Thyroid gland (tissue), 4 donors: ENCODE data around the gene TNFRSF12A. TPM values are rescaled to one million over a fixed set of nuclear protein-coding genes. Genes with fewer than 3 reads are reported as not detected.

ENCODE experiments used
- DNase-seq, 2 donors: peaks; one replicate each; pipeline ENCODE4 v3.0.0-alpha.2; 2019
- H3K27ac ChIP-seq, 3 donors: fragments of 200-600 bp; sonication (generic); 1 replicate in 2 of 3; 2 replicates in 1 of 3; pipeline ENCODE4 v1.5.1; 2016 to 2019; ENCODE audit warnings: mild to moderate bottlenecking in 1 of 3, moderate library complexity in 1 of 3
- H3K27me3 ChIP-seq: fragments of 200-600 bp; sonication (generic); one replicate; pipeline ENCODE4 v1.5.1; 2019
- H3K36me3 ChIP-seq, 2 donors: fragments of 200-600 bp; sonication (generic); one replicate each; pipeline ENCODE4 v1.5.1; 2016 to 2019
- H3K4me1 ChIP-seq, 2 donors: fragments of 200-600 bp; sonication (generic); one replicate each; pipeline ENCODE4 v1.5.1; 2017 to 2019
- H3K4me3 ChIP-seq, 3 donors: fragments of 200-600 bp; sonication (generic); replicated peaks in 1 of 3; 1 replicate in 2 of 3; 2 replicates in 1 of 3; pipeline ENCODE4 v1.5.1; 2016; ENCODE audit warnings: mild to moderate bottlenecking in 1 of 3
- H3K9me3 ChIP-seq: fragments of 200-600 bp; sonication (generic); one replicate; pipeline ENCODE4 v1.5.1; 2017
- POLR2A ChIP-seq, 2 donors: fragments of 450-650 bp; IDR thresholded peaks; one replicate each; pipeline ENCODE4 v1.6.1; 2017; ENCODE audit warnings: antibody characterized with exemption in 2 of 2, mild to moderate bottlenecking in 2 of 2, moderate library complexity in 1 of 2
- WGBS, 2 donors: methylation state at CpG; one replicate each; pipeline ENCODE4 v1.1.5; 2017; 5-methylcytosine and 5-hydroxymethylcytosine counted together
- intact Hi-C: fragments of 100-400 bp; cut with DNase I; formaldehyde crosslinking; loops from one replicate; pipeline ENCODE4 v1.15.1; 2023
- total RNA-seq, 4 donors: library from RNA; depleted of rRNA; stranded (reverse); fragments of >200 nt; gene quantifications; one replicate each; pipeline ENCODE4 v1.2.3, GENCODE V29; 2016
- TF ChIP-seq, protein P1 (sequence below), 6 experiments: fragments of 200-600 bp in 3 of 6; fragments of 450-650 bp in 3 of 6; sonication (generic) in 3 of 6; IDR thresholded peaks; one replicate each; pipeline ENCODE4 v1.5.1; 2016 to 2019; ENCODE audit warnings: antibody characterized with exemption in 6 of 6, mild to moderate bottlenecking in 2 of 6, inconsistent platforms in 1 of 6, moderate library complexity in 1 of 6

The TNFRSF12A gene
- total RNA-seq, 4 donors from 2014 or later = 47.9 to 110 (median 67.0) TPM

DNA sequence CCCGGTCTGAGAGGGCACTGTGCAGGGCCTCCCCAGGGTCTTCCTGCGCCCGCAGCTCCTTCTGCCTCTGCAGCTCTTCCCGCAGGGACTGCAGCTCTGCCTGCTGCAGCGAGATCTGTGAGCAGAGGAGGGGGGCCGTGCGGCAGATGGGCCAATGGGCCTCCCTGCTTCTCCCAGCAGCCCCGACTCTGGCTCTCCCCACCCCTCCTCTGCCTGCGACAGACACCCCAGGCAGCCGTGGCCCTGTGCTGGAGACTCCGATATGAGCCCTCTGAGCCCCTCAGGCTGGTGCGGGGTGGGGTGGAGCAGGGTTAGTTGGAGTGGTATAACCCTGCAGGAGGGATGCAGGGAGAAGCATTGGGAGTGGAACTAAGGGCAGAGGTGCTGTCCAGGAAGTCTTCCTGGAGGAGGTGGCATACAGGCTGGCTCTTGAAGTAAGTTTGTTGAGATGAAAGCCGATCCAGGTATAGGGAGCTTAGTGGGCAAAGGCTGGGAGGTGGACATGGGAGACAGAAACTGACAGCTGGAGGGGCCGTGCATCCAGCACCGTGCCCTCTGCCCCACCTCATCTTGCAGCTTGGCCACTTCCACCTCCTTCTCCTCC is 8.7 kb downstream of the TNFRSF12A start:
- H3K4me1 ChIP-seq = peaks cover 6 to 30% of the 10 kb centered on the region in 2 donors
- H3K9me3 ChIP-seq = no peaks in the 10 kb centered on the region
- H3K4me3 ChIP-seq = no peak overlapping the region
- intact Hi-C loops = no loop called here
- TF ChIP-seq, protein P1, sequence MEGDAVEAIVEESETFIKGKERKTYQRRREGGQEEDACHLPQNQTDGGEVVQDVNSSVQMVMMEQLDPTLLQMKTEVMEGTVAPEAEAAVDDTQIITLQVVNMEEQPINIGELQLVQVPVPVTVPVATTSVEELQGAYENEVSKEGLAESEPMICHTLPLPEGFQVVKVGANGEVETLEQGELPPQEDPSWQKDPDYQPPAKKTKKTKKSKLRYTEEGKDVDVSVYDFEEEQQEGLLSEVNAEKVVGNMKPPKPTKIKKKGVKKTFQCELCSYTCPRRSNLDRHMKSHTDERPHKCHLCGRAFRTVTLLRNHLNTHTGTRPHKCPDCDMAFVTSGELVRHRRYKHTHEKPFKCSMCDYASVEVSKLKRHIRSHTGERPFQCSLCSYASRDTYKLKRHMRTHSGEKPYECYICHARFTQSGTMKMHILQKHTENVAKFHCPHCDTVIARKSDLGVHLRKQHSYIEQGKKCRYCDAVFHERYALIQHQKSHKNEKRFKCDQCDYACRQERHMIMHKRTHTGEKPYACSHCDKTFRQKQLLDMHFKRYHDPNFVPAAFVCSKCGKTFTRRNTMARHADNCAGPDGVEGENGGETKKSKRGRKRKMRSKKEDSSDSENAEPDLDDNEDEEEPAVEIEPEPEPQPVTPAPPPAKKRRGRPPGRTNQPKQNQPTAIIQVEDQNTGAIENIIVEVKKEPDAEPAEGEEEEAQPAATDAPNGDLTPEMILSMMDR (IDR thresholded peaks at IDR 0.05) = no peak
- no peak for TF ChIP-seq POLR2A (IDR thresholded peaks at IDR 0.05)
- WGBS, 2 donors = 34 to 44% methylated on average over 8 to 12 of the region's 15 CpGs
- no peak for DNase-seq
- H3K36me3 ChIP-seq = peaks cover 4 to 13% of the 10 kb centered on the region in 2 donors
- no peak overlapping the region for H3K27ac ChIP-seq
- no peaks in the 10 kb centered on the region for H3K27me3 ChIP-seq

DNA sequence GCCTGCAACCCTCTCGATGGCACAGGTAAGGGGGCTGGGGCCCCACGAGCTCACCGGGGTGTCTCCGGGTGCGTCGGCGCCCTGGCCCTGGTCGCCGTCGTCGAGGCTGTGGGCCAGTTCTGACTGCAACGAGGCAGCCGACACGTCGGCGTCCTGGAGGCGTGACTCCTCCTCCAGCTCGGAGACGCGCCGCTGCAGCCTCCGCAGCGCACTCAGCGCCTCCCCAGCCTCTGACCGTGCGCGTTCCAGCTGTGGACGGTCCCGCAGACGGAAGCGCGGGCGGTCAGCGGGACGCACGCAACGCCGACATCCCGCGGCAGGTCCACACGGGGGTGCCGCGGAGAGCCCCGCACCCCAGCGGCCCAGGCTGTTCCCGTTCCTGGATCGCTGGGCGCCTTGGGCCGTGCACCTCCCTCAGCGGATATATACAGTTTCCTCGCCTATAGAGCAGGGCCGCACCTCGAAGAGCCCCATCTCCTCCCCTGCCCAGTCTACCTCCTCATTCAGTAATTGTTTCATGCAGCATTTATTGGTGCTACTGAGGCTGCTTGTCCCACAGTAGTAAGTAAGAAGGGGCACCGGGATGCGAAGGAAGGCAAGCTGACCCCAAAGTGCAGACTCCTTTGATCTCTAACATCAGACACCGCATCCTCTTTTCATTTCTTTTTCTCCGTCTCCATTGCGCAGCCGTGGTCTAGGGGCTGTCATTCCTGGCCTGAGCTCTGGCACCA is 9.5 kb downstream of the TNFRSF12A start:
- Histone ChIP-seq H3K27ac (no peak overlapping the region), H3K27me3 (no peaks in the 10 kb centered on the region), H3K4me3 (no peak overlapping the region), H3K9me3 (no peaks in the 10 kb centered on the region), H3K4me1 (peaks cover 4 to 26% of the 10 kb centered on the region in 2 donors), H3K36me3 (peaks cover 4 to 13% of the 10 kb centered on the region in 2 donors)
- DNase-seq = no peak
- no peak for TF ChIP-seq POLR2A (IDR thresholded peaks at IDR 0.05)
- intact Hi-C loops = no loop called here
- 21 to 35% methylated on average over 21 to 38 of the region's 59 CpGs for WGBS, 2 donors

DNA sequence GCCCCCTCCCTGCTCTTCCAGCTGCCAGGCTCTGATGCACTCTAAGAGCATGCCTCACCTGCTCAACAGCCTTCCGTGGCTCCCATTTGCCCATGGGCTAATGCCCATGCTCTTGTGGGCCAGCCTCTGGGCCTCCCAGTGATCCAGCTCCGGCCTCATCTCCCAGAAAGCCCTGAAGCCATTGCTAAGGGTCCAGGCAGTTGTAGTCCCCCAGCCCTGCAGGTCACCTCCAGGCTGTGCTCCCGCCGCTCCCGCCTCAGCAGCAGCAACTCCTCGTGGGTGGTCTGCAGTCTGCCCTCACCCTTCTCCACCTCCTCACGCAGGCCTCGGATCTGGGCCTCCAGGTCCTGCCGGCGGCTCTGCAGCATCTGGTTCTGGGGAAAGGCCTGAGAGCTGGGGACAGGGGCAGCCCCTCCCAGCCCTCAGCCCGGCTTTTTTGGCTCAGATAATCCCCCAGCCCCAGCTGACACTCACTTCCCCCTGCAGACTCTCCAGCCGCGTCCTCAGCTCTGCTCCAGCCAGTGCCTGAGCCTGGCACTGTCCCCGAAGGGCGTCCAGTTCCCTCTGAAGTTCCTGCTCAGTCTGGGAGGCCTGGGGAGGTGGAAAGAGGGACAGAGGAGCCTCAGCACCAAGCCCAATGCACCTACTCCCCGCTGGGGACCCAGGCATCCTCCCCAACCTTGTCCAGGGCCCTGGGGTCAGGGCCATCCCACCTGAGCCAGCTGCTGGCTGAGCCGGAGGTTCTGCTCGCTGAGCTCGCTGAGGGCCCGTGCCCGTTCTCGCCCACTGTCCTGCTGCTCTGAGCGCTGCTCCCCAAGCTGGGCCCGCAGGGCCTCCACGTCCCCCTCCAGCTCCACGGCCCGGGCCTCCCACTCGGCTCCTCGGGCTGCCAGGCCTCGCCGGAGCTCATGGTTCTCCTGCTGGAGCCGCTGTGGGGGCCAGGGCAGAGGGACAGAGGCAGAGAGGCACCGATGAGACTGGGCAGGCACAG is 10.3 kb downstream of the TNFRSF12A start:
- no peaks in the 10 kb centered on the region for H3K27me3 ChIP-seq

DNA sequence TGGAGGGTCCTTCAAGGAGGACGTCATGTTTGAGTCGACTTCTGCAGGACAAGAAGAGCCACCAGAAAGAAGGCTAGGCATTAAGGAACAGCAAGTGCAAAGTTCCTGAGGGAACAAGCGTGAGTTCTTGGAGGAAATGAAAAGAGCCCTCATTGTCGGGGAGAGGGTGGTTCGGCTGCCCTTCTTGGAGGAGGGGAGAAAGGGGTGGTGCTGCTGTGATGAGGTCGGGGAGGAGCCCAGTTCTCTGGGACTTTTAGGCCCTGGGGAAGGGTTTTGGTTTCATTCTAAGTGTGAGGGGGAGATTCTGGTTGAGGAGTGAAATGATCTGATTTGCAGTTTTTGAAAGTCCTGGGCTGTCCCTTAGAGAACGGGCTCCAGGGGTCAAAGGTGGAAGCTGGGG is 12.5 kb downstream of the TNFRSF12A start:
- no peak overlapping the region for H3K27ac ChIP-seq
- no peak overlapping the region for H3K4me3 ChIP-seq
- TF ChIP-seq, protein P1 (IDR thresholded peaks at IDR 0.05) = no peak
- TF ChIP-seq POLR2A (IDR thresholded peaks at IDR 0.05) = no peak
- peaks cover 3 to 27% of the 10 kb centered on the region in 2 donors for H3K4me1 ChIP-seq
- intact Hi-C loops = no loop called here
- WGBS, 2 donors = 50 to 56% methylated on average over 7 of the region's 7 CpGs
- H3K27me3 ChIP-seq = no peaks in the 10 kb centered on the region
- no peaks in the 10 kb centered on the region for H3K9me3 ChIP-seq
- DNase-seq = no peak
- H3K36me3 ChIP-seq = no peaks in the 10 kb centered on the region

More for the DNA sequence above, 10.3 kb downstream of the TNFRSF12A start:
- H3K4me3 ChIP-seq = no peak overlapping the region
- H3K9me3 ChIP-seq = no peaks in the 10 kb centered on the region
- H3K36me3 ChIP-seq = peaks cover 4 to 13% of the 10 kb centered on the region in 2 donors
- intact Hi-C loops = no loop called here
- no peak for TF ChIP-seq POLR2A (IDR thresholded peaks at IDR 0.05)
- TF ChIP-seq, protein P1 (IDR thresholded peaks at IDR 0.05) = no peak
- 84 to 86% methylated on average over 26 to 32 of the region's 33 CpGs for WGBS, 2 donors
- DNase-seq = no peak
- no peak overlapping the region for H3K27ac ChIP-seq
- peaks cover 3 to 20% of the 10 kb centered on the region in 2 donors for H3K4me1 ChIP-seq

DNA sequence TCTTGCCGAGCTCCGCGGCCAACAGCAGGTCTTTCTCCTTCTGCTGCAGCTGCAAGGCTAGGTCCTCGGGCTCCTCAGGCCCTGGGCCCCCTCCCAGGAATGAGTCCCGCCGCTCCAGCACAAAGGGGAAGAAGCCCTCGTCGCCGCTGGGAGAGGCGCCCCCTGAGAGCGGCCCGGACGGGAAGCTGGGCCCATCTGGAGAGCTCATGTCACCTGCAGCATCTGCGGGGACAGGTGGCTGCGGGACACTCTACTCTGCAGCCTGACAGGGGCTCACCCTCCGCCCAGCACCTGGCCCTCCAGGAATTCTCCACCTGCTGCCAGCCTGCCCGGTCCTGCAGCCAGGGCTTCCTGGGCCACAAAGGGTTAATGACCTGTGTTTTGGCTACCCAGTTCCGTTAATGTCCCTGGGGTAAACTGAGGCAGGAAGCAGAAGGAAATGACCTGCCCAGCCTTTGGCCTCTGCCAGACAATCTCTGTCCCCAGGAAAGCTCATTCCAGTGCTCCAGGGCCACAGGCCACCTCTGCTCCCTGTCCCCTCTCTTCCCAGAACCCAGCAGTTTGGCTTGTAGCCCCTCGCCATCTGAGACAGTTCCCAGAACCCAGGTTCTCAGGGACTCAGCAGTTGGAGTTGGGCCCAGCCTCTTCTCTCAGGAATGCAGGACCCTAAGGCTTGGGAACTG is 15.3 kb downstream of the TNFRSF12A start:
- 55 to 67% methylated on average over 8 to 12 of the region's 19 CpGs for WGBS, 2 donors
- no peaks in the 10 kb centered on the region for H3K9me3 ChIP-seq
- intact Hi-C loops = no loop called here
- TF ChIP-seq, protein P1 (IDR thresholded peaks at IDR 0.05) = no peak
- TF ChIP-seq POLR2A (IDR thresholded peaks at IDR 0.05) = no peak
- DNase-seq = no peak
- no peaks in the 10 kb centered on the region for H3K27me3 ChIP-seq
- no peaks in the 10 kb centered on the region for H3K36me3 ChIP-seq
- peak overlapping the region in 1 of 3 donors; percentile 56 for H3K4me3 ChIP-seq
- peaks cover 3 to 18% of the 10 kb centered on the region in 2 donors for H3K4me1 ChIP-seq
- no peak overlapping the region for H3K27ac ChIP-seq
